ENCODE data around the gene CIPC. TPM values are rescaled to one million over a fixed set of nuclear protein-coding genes. Genes with fewer than 3 reads are reported as not detected.

The CIPC gene
- total and polyA plus RNA-seq, 2 donors (not counting 1 experiment from before 2014, with no cell fraction given): 13.3 to 47.0 TPM

- DNase-seq (no peak), ATAC-seq (ENCODE audit: low read depth) (no peak)
- Histone ChIP-seq H3K36me3 (replicated peaks in 1 of 2; ENCODE audit: control extremely low read depth in 1 of 2, control insufficient read depth in 1 of 2, extremely low read depth in 1 of 2, insufficient read depth in 2 of 2, low read length in 1 of 2) (no peaks in the 10 kb centered on the region), H4K20me1 (ENCODE audit: control insufficient read depth, insufficient read depth, low read length, poor library complexity, severe bottlenecking) (no peaks in the 10 kb centered on the region), H2AFZ (ENCODE audit: insufficient read depth, low read depth, low read length, poor library complexity, severe bottlenecking) (no peak overlapping the region), H3K27me3 (replicated peaks in 1 of 4; ENCODE audit: control extremely low read depth in 1 of 4, control insufficient read depth in 3 of 4, insufficient read depth in 4 of 4, low read length in 3 of 4) (no peaks in the 10 kb centered on the region), H3K4me3 (ENCODE audit: control extremely low read depth in 1 of 5, extremely low read depth in 1 of 5, insufficient read depth in 1 of 5, low read depth in 2 of 5, low read length in 4 of 5) (no peak overlapping the region), H3K9ac (ENCODE audit: low read length) (no peak overlapping the region), H3K27ac (ENCODE audit: low read length in 2 of 2) (no peak overlapping the region), H3K4me1 (ENCODE audit: control insufficient read depth in 2 of 2, insufficient read depth in 2 of 2, low read length in 2 of 2) (peaks cover 0 to 4% of the 10 kb centered on the region in 2 donors), H3K9me3 (ENCODE audit: control extremely low read depth in 1 of 3, control insufficient read depth in 2 of 3, insufficient read depth in 1 of 3, low read length in 2 of 3) (peaks cover 2 to 18% (median 10%) of the 10 kb centered on the region in 3 donors), H3K79me2 (ENCODE audit: control insufficient read depth, insufficient read depth, low read length) (no peaks in the 10 kb centered on the region), H3K4me2 (replicated peaks; ENCODE audit: low read depth, low read length, poor library complexity, severe bottlenecking) (no peak overlapping the region)
- Mint-ChIP-seq H3K4me3 (no peak overlapping the region), H3K27me3 (peaks cover 5% of the 10 kb centered on the region), H3K27ac (no peak overlapping the region), H3K9me3 (ENCODE audit: insufficient read depth) (peaks cover 6% of the 10 kb centered on the region), H3K4me1 (peaks cover 9% of the 10 kb centered on the region)
- TF ChIP-seq EZH2 (IDR thresholded peaks at IDR 0.05; ENCODE audit: borderline replicate concordance, insufficient read depth, low read depth, low read length, poor library complexity, severe bottlenecking) (no peak), CTCF (IDR thresholded peaks at IDR 0.05) (no peak)
- no CpG with 5 or more reads among the region's 2 CpGs for WGBS (ENCODE audit: insufficient coverage)
- intact Hi-C loops (cut with micrococcal nuclease): no loop called here
- ChIA-PET POLR2A (no interaction called here), CTCF (interaction anchor here (0.6 to 30.2 kb wide), 5 partner anchors 15 to 378 kb away, joined by 3 to 757 read pairs (median 3); no protein-coding TSS in a partner anchor)
Observed at GRCh38 chr14:77088645-77089044, 9.4 kb upstream of the CIPC start.

- peaks cover 6% of the 10 kb centered on the region for H3K9me3 Mint-ChIP-seq (ENCODE audit: insufficient read depth)
- Histone ChIP-seq H3K36me3 (replicated peaks in 1 of 2; ENCODE audit: control extremely low read depth in 1 of 2, control insufficient read depth in 1 of 2, extremely low read depth in 1 of 2, insufficient read depth in 2 of 2, low read length in 1 of 2) (no peaks in the 10 kb centered on the region), H3K9me3 (ENCODE audit: control extremely low read depth in 1 of 3, control insufficient read depth in 2 of 3, insufficient read depth in 1 of 3, low read length in 2 of 3) (peaks cover 2 to 18% (median 10%) of the 10 kb centered on the region in 3 donors), H2AFZ (ENCODE audit: insufficient read depth, low read depth, low read length, poor library complexity, severe bottlenecking) (no peak overlapping the region), H3K4me3 (ENCODE audit: control extremely low read depth in 1 of 5, extremely low read depth in 1 of 5, insufficient read depth in 1 of 5, low read depth in 2 of 5, low read length in 4 of 5) (no peak overlapping the region), H3K27me3 (replicated peaks in 1 of 4; ENCODE audit: control extremely low read depth in 1 of 4, control insufficient read depth in 3 of 4, insufficient read depth in 4 of 4, low read length in 3 of 4) (no peaks in the 10 kb centered on the region), H4K20me1 (ENCODE audit: control insufficient read depth, insufficient read depth, low read length, poor library complexity, severe bottlenecking) (no peaks in the 10 kb centered on the region), H3K9ac (ENCODE audit: low read length) (no peak overlapping the region), H3K79me2 (ENCODE audit: control insufficient read depth, insufficient read depth, low read length) (peaks cover 3% of the 10 kb centered on the region), H3K27ac (ENCODE audit: low read length in 2 of 2) (no peak overlapping the region), H3K4me1 (ENCODE audit: control insufficient read depth in 2 of 2, insufficient read depth in 2 of 2, low read length in 2 of 2) (peaks cover 3 to 4% of the 10 kb centered on the region in 2 donors), H3K4me2 (replicated peaks; ENCODE audit: low read depth, low read length, poor library complexity, severe bottlenecking) (no peak overlapping the region)
- no peak overlapping the region for H3K4me3 Mint-ChIP-seq
- ChIA-PET POLR2A (no interaction called here), CTCF (interaction anchor here (0.5 to 30.2 kb wide), 9 partner anchors 21 to 381 kb away, joined by 3 to 757 read pairs (median 4); no protein-coding TSS in a partner anchor)
- DNase-seq: no peak
- peaks cover 5% of the 10 kb centered on the region for H3K27me3 Mint-ChIP-seq
- peaks cover 14% of the 10 kb centered on the region for H3K4me1 Mint-ChIP-seq
- no peak overlapping the region for H3K27ac Mint-ChIP-seq
- intact Hi-C loops (cut with micrococcal nuclease): no loop called here
- ATAC-seq (ENCODE audit: low read depth): no peak
- TF ChIP-seq CTCF (IDR thresholded peaks at IDR 0.05) (no peak), EZH2 (IDR thresholded peaks at IDR 0.05; ENCODE audit: borderline replicate concordance, insufficient read depth, low read depth, low read length, poor library complexity, severe bottlenecking) (no peak)
Observed at GRCh38 chr14:77091518-77091917, 6.5 kb upstream of the CIPC start.

Data from B cell (primary cell).